WTC11 (cell line): ENCODE data around the gene KRTAP1-4.
"Not testable (repeated sequence)": the region's sequence is repeated elsewhere in the genome, so short reads cannot be mapped to it uniquely, and the experiment has no call there.

Experiments
- ELF4 ChIP-seq: sonication (generic); formaldehyde crosslinking; IDR thresholded peaks from 2 replicates; pipeline ENCODE4 v1.8.1; 2022; ENCODE audit warnings: low read depth, mild to moderate bottlenecking, moderate library complexity, missing genetic modification reagents
- NR2C2 ChIP-seq: sonication (generic); formaldehyde crosslinking; IDR thresholded peaks from 2 replicates; pipeline ENCODE4 v1.8.0; 2022; ENCODE audit warnings: mild to moderate bottlenecking, missing genetic modification reagents
- ZNF263 ChIP-seq: sonication (generic); formaldehyde crosslinking; IDR thresholded peaks from 2 replicates; pipeline ENCODE4 v1.8.1; 2022; ENCODE audit warnings: low read depth, mild to moderate bottlenecking, moderate library complexity, missing genetic modification reagents
- TF ChIP-seq, protein P1 (sequence below): sonication (generic); formaldehyde crosslinking; IDR thresholded peaks from 2 replicates; pipeline ENCODE4 v1.8.1; 2022; ENCODE audit warnings: mild to moderate bottlenecking, missing genetic modification reagents, moderate library complexity, borderline replicate concordance
- TF ChIP-seq, protein P2 (sequence below): fragments of 200-600 bp; IDR thresholded peaks from 2 replicates; pipeline ENCODE4 v1.8.0; 2022; ENCODE audit warnings: antibody characterized with exemption
- TF ChIP-seq, protein P3 (sequence below): sonication (generic); formaldehyde crosslinking; conservative IDR thresholded peaks from 2 replicates; pipeline ENCODE4 v1.8.1; 2022; ENCODE audit warnings: mild to moderate bottlenecking, missing genetic modification reagents
- TF ChIP-seq, protein P4 (sequence below): sonication (generic); formaldehyde crosslinking; IDR thresholded peaks from 2 replicates; pipeline ENCODE4 v1.8.0; 2023; ENCODE audit warnings: mild to moderate bottlenecking, missing genetic modification reagents

DNA sequence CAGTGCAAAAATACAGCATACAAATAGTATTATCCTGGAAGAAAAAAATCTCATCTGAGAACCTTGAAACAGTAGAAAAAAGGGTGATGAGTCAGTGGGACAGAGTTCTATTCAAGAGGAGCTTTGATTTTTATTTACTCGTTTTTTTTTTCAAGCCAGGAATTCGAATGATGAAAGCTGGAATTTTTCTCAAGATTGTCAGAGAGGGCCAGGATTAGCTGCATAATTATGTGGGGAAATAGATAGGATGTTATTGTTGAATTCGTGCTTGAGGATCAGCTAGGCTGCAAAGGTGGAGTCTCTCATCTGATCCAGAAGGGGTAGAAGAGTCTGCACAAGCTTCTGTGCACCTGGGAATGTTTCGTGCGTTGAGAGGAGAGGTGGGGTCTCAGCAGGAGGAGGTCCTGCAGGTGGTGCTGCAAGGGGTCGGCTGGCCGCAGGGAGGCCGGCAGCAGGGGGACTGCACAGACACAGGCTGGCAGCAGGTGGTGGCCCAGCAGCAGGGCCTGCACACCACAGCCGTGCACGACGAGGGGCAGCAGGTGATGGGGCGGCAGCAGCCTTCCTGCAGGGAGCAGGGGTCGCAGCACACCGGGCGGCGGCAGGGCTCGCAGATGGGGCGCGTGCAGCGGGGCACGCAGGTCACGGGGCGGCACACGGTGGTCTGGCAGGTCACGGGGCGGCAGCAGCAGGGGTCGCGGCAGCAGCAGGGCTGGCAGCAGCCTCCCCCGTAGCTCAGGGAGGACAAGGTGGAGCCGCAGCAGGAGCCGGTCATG is 29.5 kb upstream of the KRTAP1-4 start:
- not testable (repeated sequence) for TF ChIP-seq ELF4, NR2C2, ZNF263 (CRISPR knock-in tag)
- TF ChIP-seq, protein P1, sequence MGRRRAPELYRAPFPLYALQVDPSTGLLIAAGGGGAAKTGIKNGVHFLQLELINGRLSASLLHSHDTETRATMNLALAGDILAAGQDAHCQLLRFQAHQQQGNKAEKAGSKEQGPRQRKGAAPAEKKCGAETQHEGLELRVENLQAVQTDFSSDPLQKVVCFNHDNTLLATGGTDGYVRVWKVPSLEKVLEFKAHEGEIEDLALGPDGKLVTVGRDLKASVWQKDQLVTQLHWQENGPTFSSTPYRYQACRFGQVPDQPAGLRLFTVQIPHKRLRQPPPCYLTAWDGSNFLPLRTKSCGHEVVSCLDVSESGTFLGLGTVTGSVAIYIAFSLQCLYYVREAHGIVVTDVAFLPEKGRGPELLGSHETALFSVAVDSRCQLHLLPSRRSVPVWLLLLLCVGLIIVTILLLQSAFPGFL = not testable (repeated sequence)
- TF ChIP-seq, protein P2, sequence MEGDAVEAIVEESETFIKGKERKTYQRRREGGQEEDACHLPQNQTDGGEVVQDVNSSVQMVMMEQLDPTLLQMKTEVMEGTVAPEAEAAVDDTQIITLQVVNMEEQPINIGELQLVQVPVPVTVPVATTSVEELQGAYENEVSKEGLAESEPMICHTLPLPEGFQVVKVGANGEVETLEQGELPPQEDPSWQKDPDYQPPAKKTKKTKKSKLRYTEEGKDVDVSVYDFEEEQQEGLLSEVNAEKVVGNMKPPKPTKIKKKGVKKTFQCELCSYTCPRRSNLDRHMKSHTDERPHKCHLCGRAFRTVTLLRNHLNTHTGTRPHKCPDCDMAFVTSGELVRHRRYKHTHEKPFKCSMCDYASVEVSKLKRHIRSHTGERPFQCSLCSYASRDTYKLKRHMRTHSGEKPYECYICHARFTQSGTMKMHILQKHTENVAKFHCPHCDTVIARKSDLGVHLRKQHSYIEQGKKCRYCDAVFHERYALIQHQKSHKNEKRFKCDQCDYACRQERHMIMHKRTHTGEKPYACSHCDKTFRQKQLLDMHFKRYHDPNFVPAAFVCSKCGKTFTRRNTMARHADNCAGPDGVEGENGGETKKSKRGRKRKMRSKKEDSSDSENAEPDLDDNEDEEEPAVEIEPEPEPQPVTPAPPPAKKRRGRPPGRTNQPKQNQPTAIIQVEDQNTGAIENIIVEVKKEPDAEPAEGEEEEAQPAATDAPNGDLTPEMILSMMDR = not testable (repeated sequence)
- TF ChIP-seq, protein P3, sequence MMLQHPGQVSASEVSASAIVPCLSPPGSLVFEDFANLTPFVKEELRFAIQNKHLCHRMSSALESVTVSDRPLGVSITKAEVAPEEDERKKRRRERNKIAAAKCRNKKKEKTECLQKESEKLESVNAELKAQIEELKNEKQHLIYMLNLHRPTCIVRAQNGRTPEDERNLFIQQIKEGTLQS (CRISPR knock-in tag) = not testable (repeated sequence)
- TF ChIP-seq, protein P4, sequence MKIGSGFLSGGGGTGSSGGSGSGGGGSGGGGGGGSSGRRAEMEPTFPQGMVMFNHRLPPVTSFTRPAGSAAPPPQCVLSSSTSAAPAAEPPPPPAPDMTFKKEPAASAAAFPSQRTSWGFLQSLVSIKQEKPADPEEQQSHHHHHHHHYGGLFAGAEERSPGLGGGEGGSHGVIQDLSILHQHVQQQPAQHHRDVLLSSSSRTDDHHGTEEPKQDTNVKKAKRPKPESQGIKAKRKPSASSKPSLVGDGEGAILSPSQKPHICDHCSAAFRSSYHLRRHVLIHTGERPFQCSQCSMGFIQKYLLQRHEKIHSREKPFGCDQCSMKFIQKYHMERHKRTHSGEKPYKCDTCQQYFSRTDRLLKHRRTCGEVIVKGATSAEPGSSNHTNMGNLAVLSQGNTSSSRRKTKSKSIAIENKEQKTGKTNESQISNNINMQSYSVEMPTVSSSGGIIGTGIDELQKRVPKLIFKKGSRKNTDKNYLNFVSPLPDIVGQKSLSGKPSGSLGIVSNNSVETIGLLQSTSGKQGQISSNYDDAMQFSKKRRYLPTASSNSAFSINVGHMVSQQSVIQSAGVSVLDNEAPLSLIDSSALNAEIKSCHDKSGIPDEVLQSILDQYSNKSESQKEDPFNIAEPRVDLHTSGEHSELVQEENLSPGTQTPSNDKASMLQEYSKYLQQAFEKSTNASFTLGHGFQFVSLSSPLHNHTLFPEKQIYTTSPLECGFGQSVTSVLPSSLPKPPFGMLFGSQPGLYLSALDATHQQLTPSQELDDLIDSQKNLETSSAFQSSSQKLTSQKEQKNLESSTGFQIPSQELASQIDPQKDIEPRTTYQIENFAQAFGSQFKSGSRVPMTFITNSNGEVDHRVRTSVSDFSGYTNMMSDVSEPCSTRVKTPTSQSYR = not testable (repeated sequence)
